Activated T-cell treated with anti-CD3 and anti-CD28 coated beads, Interleukin-2, amount 50 U/mL, for 48 hours (primary cell): ENCODE results near the gene SMAP1.

Experiments used
- DNase-seq, 2 experiments: peaks; one replicate each; pipeline ENCODE4 v3.0.0-alpha.2; 2020

Gene SMAP1

DNA sequence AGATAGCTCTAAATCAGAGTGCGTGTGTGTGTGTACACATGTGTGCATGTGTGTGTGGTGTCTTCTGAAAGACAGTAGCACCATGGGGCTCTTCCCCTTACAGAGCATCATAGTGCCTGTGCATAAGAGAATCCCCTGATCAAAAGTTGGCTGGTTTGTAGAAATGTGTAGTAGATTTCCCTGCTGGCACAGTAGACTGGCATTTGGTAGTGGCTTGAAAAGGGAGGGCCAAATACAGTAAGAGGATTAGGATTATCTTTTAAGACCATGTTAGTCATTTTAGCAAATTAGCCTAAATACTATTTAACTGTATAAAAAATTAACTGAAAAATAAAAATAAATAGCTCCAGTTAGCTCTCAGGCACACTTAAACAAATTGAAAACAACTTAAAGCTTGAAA is 176.6 kb downstream of the SMAP1 start:
- no peak for DNase-seq

DNA sequence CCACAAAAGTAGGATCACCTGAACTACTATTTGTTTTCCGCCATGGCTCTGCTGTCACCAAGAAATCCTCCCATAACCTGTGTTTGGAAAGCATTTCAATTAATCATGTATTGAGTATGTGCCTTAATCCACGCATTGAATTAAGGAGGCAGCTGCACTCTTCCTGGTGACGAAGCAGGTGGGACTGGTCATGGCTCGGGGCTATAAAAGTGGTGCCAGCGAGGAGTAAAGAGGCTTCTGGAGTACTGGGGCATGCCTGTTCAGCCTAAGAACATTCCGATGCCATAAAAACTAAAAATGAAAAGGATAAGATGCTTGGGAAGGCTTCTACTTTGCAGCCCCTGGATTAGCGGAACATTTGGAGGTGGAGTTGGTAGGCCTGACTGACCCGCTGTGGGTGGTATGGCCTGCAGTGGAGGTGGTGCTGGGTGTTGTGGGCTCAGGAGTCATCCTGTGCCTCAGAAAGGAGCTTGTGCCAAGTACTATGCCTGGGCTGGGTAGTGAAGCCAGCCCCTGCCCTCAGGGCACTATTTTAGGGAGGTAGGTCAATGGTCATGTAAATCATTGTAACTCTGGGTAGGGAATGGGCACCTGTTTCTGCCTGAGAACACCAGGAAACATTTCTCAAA is 178.6 kb downstream of the SMAP1 start:
- DNase-seq: no peak

- DNase-seq: no peak
Measured at GRCh38 chr6:70847106-70848084, 179.7 kb downstream of the SMAP1 start.

DNA sequence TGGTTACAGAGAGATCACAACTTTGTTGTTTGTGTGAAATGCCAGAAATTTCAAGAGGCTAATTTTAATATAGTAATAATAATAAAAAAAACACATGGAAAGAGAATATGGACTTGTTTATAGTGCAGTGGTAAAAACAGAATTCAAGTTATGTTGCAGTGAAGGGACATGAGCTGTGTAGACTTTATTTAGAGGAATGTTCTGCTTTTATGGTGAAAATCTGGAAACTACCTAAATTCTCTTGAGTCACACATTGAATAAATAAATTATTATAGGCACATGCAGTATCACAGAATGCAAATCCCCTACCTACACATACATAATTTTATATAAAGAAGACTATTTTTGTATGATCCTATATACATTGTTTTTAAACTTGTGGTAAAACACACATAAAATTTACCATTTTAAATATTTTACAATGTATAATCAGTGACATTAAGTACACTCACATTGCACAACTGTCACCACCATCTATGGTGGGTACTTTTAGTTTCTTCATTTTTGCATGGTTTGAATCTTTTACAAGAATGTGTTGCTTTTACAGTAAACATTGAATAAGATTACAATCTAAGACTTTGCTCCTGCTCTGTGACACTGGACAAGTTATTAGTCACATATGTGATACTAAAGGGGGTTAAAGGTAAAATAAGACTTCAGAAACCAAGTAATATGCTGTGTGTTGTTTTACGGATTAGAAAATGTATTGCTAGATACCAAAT is 181.8 kb downstream of the SMAP1 start:
- DNase-seq: no peak

GRCh38 chr6:70852667-70853246 is 185.1 kb downstream of the SMAP1 start:
- no peak for DNase-seq

GRCh38 chr6:70857387-70858077 is 189.8 kb downstream of the SMAP1 start:
- DNase-seq: no peak

- no peak for DNase-seq
Measured at GRCh38 chr6:70860045-70860444, 192.4 kb downstream of the SMAP1 start.

DNA sequence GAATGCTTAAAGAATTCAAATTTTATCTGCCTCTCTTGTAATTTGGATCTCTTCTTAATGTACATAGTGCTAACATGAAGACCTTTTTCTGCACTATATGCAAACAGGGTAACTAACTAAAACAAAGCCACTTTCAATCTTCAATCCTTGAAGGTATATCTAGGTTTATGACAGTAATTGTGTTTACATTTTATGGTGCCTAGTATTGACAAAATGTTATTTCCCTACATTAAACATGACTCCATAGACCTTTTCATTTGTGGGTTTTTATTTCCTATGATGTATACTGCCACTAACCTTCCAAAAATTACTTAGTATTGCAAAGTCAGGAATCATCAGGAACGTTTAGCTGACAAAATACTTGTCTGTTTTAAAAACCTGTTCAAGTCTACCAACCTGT is 193.2 kb downstream of the SMAP1 start:
- DNase-seq: no peak

DNA sequence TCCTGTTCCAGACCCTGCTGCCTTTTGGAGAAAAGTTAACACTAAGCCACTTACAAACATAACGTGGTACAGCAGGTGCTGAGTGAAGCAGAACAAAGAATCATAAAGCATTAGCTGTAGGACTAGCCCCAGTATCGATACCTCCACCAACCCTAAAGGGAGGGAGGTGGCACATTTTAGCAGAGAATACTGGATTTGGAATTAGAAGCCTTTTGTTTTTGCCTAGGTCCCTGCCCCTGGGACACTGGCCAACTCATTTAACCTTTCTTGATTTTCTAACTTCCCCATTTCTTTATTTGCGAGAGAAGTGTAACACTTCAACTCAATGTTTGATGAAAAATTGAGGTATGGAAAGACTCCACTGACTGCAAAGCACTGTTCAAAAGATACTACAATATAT is 195.7 kb downstream of the SMAP1 start:
- no peak for DNase-seq

DNA sequence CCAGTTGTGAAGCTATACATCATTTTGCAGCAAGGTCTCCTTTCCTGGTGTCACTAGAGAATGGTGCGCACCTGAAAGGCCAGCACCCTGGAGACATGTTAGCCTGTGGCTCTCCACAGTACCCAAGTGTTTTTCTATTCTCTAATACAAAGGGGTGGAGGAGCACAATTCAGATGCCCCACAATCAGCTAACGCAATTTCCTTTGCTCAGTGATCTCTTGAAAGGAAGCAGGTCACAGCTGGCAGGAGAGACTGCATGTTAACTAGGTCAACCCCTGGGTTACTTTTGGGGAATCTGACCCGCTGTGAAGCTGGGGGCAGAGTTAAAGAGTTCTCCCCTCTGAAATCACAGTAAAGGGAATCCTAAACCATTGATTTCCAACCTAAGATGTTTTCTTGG is 196.7 kb downstream of the SMAP1 start:
- DNase-seq: no peak

DNA sequence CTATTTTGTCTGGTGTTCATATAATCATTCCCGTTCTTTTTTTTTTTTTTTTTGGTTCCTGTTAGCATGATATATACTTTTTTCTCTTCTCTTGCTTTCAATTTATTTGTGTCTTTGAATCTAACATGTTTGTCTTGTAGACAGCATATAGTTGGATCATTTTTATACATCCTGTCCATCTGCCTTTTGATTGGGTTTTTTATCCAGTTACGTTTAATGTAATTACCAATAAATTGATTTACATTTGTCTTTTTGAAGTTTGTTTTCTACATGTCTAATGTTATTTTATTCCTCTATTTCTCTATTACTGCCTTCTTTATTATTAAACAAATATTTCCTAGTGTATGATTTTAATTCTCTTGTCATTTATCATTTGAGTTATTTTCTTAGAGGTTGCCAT is 204.8 kb downstream of the SMAP1 start:
- DNase-seq: no peak

DNA sequence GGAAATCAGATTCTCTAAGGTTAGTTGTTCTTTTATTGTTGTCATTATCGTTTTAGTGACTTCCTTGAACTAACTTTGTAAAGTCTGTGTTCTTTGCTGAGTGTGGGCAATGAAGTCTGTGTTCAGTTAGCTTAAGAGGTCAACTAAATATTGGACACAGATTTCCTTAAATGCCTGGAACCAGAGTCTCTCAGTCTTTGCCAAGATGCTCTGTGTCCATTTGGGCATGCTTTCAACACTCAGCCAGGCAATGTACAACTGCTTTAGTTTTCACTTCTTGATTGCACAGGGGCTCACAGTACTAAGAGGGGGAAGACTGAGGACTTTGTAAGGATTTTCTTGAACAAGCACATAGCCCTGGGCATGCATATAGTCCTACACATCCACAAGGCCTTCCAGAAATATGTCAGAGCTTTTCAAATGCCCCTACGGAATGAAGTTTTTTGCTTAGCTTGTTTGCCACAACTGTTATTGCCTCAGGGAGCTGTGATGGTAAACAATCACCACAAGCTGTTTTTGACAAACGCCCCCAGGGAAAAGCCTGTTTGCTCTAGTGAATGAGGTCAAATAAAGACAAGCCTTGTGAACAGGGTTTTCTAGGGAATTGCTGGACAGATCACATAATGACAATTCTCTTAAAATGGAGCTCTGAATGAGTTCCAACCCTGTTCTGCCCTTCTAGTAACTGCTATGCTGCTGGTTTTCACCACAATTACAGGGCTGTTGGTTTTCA is 206.7 kb downstream of the SMAP1 start:
- DNase-seq: no peak

- no peak for DNase-seq
Measured at GRCh38 chr6:70879496-70879895, 211.8 kb downstream of the SMAP1 start.

DNA sequence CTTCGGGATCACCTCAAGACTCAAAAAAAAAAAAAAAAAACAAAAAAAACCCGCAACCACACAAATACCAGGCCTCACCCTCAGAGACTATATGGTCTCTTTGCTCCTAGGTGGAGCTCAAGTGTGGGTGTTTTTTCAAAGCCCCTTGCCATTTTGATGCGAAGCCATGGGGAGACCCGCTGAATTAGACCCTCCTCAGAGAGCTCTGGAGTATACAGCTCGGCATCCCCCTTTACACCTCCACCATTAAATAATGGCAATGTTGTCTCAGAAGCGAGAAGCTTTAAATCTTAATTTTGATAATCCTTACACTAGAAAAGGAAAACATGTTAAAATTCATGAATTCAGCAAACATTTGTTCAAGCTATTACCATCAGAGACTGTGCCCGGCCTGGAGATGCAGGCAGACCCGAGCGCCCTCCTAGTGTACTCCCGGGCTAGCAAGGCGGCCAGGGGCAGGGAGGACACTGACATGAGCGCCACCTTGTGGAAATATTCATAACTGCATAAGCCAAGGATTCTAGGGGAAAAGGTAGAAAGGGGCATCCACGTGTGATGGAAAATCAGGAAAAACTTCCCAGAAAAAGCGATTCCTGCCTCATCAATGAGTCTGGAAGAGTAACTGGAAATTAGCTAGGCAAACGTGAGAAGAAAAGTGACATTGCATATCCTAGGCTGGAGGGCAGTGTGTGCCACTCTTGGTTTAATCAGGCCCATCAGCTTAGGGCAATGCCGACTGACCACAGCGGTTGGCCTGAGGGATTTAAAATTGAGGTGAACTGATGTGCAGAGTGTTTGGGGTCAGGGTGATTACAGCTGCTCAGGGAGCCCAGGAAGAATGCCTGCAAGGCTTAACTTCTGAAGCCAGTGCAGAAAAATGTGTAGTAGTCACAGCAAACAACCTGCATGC is 216.6 kb downstream of the SMAP1 start:
- peak; percentile 55 to 64 for DNase-seq

GRCh38 chr6:70886071-70886470 is 218.4 kb downstream of the SMAP1 start:
- DNase-seq: no peak

- no peak for DNase-seq
Measured at GRCh38 chr6:70886661-70887060, 219.0 kb downstream of the SMAP1 start.

DNA sequence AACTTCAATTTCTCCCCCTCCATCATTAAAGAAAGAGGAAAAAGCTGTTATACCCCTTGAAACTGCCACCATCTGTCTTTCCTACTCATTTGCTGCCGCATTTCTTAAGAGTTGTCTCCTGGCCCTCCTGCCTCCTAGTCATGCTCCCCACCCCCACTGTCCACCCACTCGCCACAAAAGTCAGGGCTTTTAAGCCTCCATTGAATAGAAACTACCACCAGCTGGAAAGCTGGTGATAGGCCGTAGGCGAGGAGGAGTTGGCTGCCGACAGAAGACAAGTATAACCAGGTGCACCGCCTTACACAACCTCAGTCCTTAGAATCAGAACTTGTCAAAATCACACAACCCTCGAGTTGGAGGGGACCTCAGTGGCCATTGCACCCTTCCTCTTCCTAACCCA is 221.6 kb downstream of the SMAP1 start:
- no peak for DNase-seq

GRCh38 chr6:70894001-70894400 is 226.3 kb downstream of the SMAP1 start:
- no peak for DNase-seq

DNA sequence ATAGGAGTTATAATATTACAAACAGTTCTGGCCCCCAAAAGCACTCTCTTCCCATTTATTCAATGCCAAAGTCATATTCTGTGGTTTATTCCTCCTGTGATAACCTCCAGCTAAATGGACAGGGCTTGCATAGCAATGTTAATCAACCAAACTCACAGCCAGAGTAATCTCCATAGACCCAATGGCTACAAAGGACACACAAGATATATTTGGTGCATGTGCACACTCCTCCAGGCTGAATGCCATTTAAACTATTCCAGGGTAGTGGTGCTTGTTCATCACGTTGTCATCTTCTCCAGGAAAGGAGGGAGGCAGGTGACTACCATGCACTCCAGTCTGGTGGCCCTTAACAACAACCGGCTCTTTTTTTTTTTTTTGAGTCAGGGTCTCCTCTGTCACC is 232.4 kb downstream of the SMAP1 start:
- DNase-seq: no peak

- DNase-seq: no peak
Measured at GRCh38 chr6:70901324-70901723, 233.6 kb downstream of the SMAP1 start.
